ENCODE data around the gene SERPINF2. TPM values are rescaled to one million over a fixed set of nuclear protein-coding genes. Genes with fewer than 3 reads are reported as not detected.

The SERPINF2 gene
- total and polyA plus RNA-seq, 2 experiments from 2014 or later: 0.66 to 1.2 TPM

DNA sequence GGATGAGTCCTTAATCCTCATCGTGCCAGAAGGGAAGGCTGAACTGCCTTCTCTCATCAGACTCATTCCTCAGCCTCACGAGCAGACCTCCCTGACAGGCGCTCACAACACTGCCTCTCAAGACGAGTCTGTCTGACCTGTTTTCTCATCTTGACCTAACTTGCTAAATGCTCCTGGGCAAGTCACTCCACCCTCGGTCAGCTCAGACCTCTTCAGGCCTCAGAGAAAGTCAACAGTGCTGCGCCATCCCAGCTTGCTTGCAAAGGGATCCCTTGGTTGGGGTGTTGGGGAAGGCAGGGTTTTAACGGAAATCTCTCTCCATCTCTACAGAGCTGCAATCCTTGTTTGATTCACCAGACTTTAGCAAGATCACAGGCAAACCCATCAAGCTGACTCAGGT is 34.2 kb downstream of the SERPINF2 start:
- no peak for ATAC-seq
- Histone ChIP-seq H3F3A (replicated peaks; ENCODE audit: low read depth) (no peaks in the 10 kb centered on the region), H3K4me3 (no peak overlapping the region), H3K27me3 (ENCODE audit: insufficient read depth) (no peaks in the 10 kb centered on the region), H3K79me2 (replicated peaks; ENCODE audit: insufficient read depth) (no peaks in the 10 kb centered on the region), H3K27ac (ENCODE audit: low read depth) (no peak overlapping the region), H2AFZ (no peak overlapping the region), H3K36me3 (ENCODE audit: insufficient read depth) (peaks cover 26% of the 10 kb centered on the region), H3K9me2 (ENCODE audit: insufficient read depth) (no peaks in the 10 kb centered on the region), H4K20me1 (replicated peaks; ENCODE audit: insufficient read depth) (no peaks in the 10 kb centered on the region; the same call in 1 of the 2 replicates), H3K4me1 (ENCODE audit: insufficient read depth) (no peaks in the 10 kb centered on the region), H3K4me2 (no peak overlapping the region)
- no peak for TF ChIP-seq EZH2 (IDR thresholded peaks at IDR 0.05; ENCODE audit: low read depth, unreplicated experiment)
- TF ChIP-seq EZH2phosphoT487 (IDR thresholded peaks at IDR 0.05; ENCODE audit: unreplicated experiment): no peak
- TF ChIP-seq ZNF331 (CRISPR knock-in tag; IDR thresholded peaks at IDR 0.05; ENCODE audit: low read depth): no peak
- no peak for TF ChIP-seq STAT1 (IDR thresholded peaks at IDR 0.05; ENCODE audit: unreplicated experiment)
- TF ChIP-seq REST (IDR thresholded peaks at IDR 0.05; ENCODE audit: unreplicated experiment): no peak
- no peak for TF ChIP-seq ETS1 (IDR thresholded peaks at IDR 0.05)
- no peak for TF ChIP-seq ZNF114 (CRISPR knock-in tag; IDR thresholded peaks at IDR 0.05)
- no peak for TF ChIP-seq ZNF462 (CRISPR knock-in tag; IDR thresholded peaks at IDR 0.05)
- TF ChIP-seq POLR2AphosphoS5 (IDR thresholded peaks at IDR 0.05; ENCODE audit: low read depth): no peak
- TF ChIP-seq CTCF (conservative IDR thresholded peaks at IDR 0.05; ENCODE audit: low read depth in 2 of 2): no peak
- no peak for TF ChIP-seq CREB1 (CRISPR knock-in tag; IDR thresholded peaks at IDR 0.05; ENCODE audit: low read depth)
- TF ChIP-seq JUNB (IDR thresholded peaks at IDR 0.05; ENCODE audit: unreplicated experiment): no peak
- TF ChIP-seq NANOG (IDR thresholded peaks at IDR 0.05; ENCODE audit: borderline replicate concordance): no peak
- Mint-ChIP-seq H3K27me3 (ENCODE audit: insufficient read depth, low read depth, poor library complexity) (peaks cover 11% of the 10 kb centered on the region), H3K4me3 (no peak overlapping the region), H3K4me1 (no peaks in the 10 kb centered on the region), H3K36me3 (ENCODE audit: low read depth) (peaks cover 51% of the 10 kb centered on the region), H3K27ac (no peak overlapping the region), H3K9me3 (no peaks in the 10 kb centered on the region)
- no peak for DNase-seq (ENCODE audit: low spot score)

All from GM23338 (cell line).